Measurements from ENCODE around the gene MYPN.
"Not testable (repeated sequence)": the region's sequence is repeated elsewhere in the genome, so short reads cannot be mapped to it uniquely, and the experiment has no call there.

The MYPN gene

GRCh38 chr10:68237173-68237572 lies 127.9 kb downstream of the MYPN start:
- H3K27ac ChIP-seq: no peak overlapping the region
- TF ChIP-seq CTCF (IDR thresholded peaks at IDR 0.05): no peak
- no peak for TF ChIP-seq ZFX (IDR thresholded peaks at IDR 0.05; ENCODE audit: borderline replicate concordance)

GRCh38 chr10:68238371-68238770 lies 129.1 kb downstream of the MYPN start:
- no peak overlapping the region for H3K27ac ChIP-seq
- TF ChIP-seq CTCF (IDR thresholded peaks at IDR 0.05) (no peak), ZFX (IDR thresholded peaks at IDR 0.05; ENCODE audit: borderline replicate concordance) (no peak)

GRCh38 chr10:68239069-68239468 lies 129.8 kb downstream of the MYPN start:
- no peak overlapping the region for H3K27ac ChIP-seq
- TF ChIP-seq ZFX (IDR thresholded peaks at IDR 0.05; ENCODE audit: borderline replicate concordance): no peak
- no peak for TF ChIP-seq CTCF (IDR thresholded peaks at IDR 0.05)

- no peak overlapping the region for H3K27ac ChIP-seq
- TF ChIP-seq CTCF (IDR thresholded peaks at IDR 0.05) (no peak), ZFX (IDR thresholded peaks at IDR 0.05; ENCODE audit: borderline replicate concordance) (no peak)
Observed at GRCh38 chr10:68239596-68240150, 130.4 kb downstream of the MYPN start.

- H3K27ac ChIP-seq: no peak overlapping the region
- TF ChIP-seq ZFX (IDR thresholded peaks at IDR 0.05; ENCODE audit: borderline replicate concordance) (no peak), CTCF (IDR thresholded peaks at IDR 0.05) (no peak)
Observed at GRCh38 chr10:68242051-68242450, 132.8 kb downstream of the MYPN start.

- H3K27ac ChIP-seq: not testable (repeated sequence)
Observed at GRCh38 chr10:68246397-68246796, 137.1 kb downstream of the MYPN start.

GRCh38 chr10:68247931-68248330 lies 138.6 kb downstream of the MYPN start:
- TF ChIP-seq CTCF (IDR thresholded peaks at IDR 0.05) (no peak), ZFX (IDR thresholded peaks at IDR 0.05; ENCODE audit: borderline replicate concordance) (no peak)
- no peak overlapping the region for H3K27ac ChIP-seq

GRCh38 chr10:68249297-68249696 lies 140.0 kb downstream of the MYPN start:
- no peak for TF ChIP-seq ZFX (IDR thresholded peaks at IDR 0.05; ENCODE audit: borderline replicate concordance)
- TF ChIP-seq CTCF (IDR thresholded peaks at IDR 0.05): no peak
- H3K27ac ChIP-seq: no peak overlapping the region

All from 22Rv1 (cell line).